Measurements from ENCODE around the gene DUSP6. TPM values are rescaled to one million over a fixed set of nuclear protein-coding genes. Genes with fewer than 3 reads are reported as not detected.

The DUSP6 gene, protein sequence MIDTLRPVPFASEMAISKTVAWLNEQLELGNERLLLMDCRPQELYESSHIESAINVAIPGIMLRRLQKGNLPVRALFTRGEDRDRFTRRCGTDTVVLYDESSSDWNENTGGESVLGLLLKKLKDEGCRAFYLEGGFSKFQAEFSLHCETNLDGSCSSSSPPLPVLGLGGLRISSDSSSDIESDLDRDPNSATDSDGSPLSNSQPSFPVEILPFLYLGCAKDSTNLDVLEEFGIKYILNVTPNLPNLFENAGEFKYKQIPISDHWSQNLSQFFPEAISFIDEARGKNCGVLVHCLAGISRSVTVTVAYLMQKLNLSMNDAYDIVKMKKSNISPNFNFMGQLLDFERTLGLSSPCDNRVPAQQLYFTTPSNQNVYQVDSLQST
- total RNA-seq: 10 to 100 TPM; 30.6 to 36.2 TPM

DNA sequence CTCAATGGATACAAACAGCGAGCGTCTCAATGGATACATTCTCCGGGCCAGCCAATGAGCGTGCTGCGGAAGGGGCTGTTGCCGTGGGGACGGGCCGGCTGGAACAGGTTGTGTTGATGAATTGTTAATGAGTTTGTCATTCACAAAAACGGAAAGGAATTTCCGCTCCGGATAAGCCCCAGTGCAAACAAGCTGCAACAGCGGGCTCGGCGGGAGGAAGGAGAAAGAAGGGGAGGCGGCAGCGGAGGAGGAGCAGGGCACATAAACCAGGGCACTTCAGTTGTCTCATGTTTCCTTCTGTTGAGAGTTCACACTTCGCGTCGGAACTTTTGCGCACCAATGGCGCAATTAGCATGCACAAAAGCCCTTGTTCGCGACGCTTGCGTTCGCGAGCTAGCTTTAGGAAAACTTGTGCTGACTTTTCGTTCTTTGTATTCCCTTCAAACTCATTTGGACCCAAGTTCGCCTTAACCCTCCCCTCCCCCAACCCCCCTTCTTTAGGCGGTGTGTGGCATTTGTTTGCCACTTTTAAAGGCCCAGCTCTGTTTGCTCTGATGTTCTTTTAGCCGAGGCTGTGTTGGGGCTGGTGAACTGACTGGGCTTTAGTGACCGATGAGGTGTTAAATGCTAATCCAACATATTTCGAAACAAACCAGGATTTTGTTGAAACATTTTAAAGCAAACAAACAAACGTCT is at the start of gene DUSP6:
Gene DUSP6 (minus strand): TSS at position 10 of the 696 bp plus-strand sequence. CDS start 462 bp downstream, outside the sequence.
- H3K4me3 ChIP-seq: peak within 1 kb of the TSS; percentile 44 to 70
- peaks cover 8% of the 10 kb centered on the region for H3K4me1 ChIP-seq (replicated peaks)
- under 1% methylated on average over 34 of the region's 34 CpGs for WGBS
- DNase-seq (ENCODE audit: low spot score): peak; percentile 97
- intact Hi-C loops (cut with DNase I): loop anchor here (5.0 kb wide), 1 partner anchor 65 kb away; no protein-coding TSS in a partner anchor
- peak within 1 kb of the TSS; percentile 90 to 95 for H3K27ac ChIP-seq
- H3K9me3 ChIP-seq: no peaks in the 10 kb centered on the region
- no peaks in the 10 kb centered on the region for H3K36me3 ChIP-seq
- TF ChIP-seq CTCF (IDR thresholded peaks at IDR 0.05) (peak in 1 of 4 experiments; percentile 12), POLR2AphosphoS5 (IDR thresholded peaks at IDR 0.05) (peak; percentile 96), POLR2A (IDR thresholded peaks at IDR 0.05) (peak; percentile 91)
- no peaks in the 10 kb centered on the region for H3K27me3 ChIP-seq (replicated peaks; ENCODE audit: insufficient read depth)

GRCh38 chr12:89401433-89402058 is 49.2 kb upstream of the DUSP6 start:
- H3K27ac ChIP-seq: no peak overlapping the region
- H3K36me3 ChIP-seq: no peaks in the 10 kb centered on the region
- 93% methylated on average over 3 of the region's 3 CpGs for WGBS
- no peak for TF ChIP-seq CTCF (IDR thresholded peaks at IDR 0.05)
- no peak for TF ChIP-seq POLR2AphosphoS5 (IDR thresholded peaks at IDR 0.05)
- TF ChIP-seq POLR2A (IDR thresholded peaks at IDR 0.05): no peak
- H3K9me3 ChIP-seq: no peaks in the 10 kb centered on the region
- no peaks in the 10 kb centered on the region for H3K4me1 ChIP-seq (replicated peaks)
- H3K27me3 ChIP-seq (replicated peaks; ENCODE audit: insufficient read depth): no peaks in the 10 kb centered on the region
- no peak overlapping the region for H3K4me3 ChIP-seq
- no peak for DNase-seq (ENCODE audit: low spot score)
- intact Hi-C loops (cut with DNase I): no loop called here

DNA sequence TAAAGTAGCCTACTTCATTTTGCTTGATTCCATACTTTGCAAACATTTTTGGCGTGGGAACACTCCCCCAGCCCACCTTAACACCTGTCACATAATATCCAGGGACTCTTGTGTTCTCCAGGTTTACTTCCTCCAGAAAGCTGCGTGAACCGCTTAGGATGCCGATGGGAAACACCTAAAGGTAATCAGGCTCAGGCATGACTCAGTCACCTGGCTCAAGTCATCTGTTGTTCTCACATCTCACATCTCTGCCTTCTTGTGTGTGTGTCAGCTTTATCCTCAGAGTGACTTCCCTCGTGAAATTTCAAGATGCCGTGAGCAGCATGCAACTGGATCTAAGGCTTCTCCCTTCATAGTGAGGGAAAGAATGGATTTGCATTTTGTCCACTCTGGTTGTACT is 48.1 kb upstream of the DUSP6 start:
- no peak overlapping the region for H3K27ac ChIP-seq
- H3K36me3 ChIP-seq: no peaks in the 10 kb centered on the region
- no peaks in the 10 kb centered on the region for H3K9me3 ChIP-seq
- 97% methylated on average over 6 of the region's 6 CpGs for WGBS
- no peaks in the 10 kb centered on the region for H3K4me1 ChIP-seq (replicated peaks)
- H3K27me3 ChIP-seq (replicated peaks; ENCODE audit: insufficient read depth): no peaks in the 10 kb centered on the region
- no peak for DNase-seq (ENCODE audit: low spot score)
- TF ChIP-seq POLR2AphosphoS5 (IDR thresholded peaks at IDR 0.05): no peak
- no peak for TF ChIP-seq CTCF (IDR thresholded peaks at IDR 0.05)
- TF ChIP-seq POLR2A (IDR thresholded peaks at IDR 0.05): no peak
- intact Hi-C loops (cut with DNase I): no loop called here
- H3K4me3 ChIP-seq: no peak overlapping the region

- Histone ChIP-seq H3K27ac (no peak overlapping the region), H3K9me3 (no peaks in the 10 kb centered on the region), H3K36me3 (no peaks in the 10 kb centered on the region), H3K4me3 (no peak overlapping the region), H3K27me3 (replicated peaks; ENCODE audit: insufficient read depth) (no peaks in the 10 kb centered on the region), H3K4me1 (replicated peaks) (no peaks in the 10 kb centered on the region)
- intact Hi-C loops (cut with DNase I): no loop called here
- DNase-seq (ENCODE audit: low spot score): no peak
- WGBS: 74% methylated on average over 4 of the region's 4 CpGs
- TF ChIP-seq POLR2A (IDR thresholded peaks at IDR 0.05) (no peak), CTCF (IDR thresholded peaks at IDR 0.05) (no peak), POLR2AphosphoS5 (IDR thresholded peaks at IDR 0.05) (no peak)
These were observed 43.4 kb upstream of the DUSP6 start for GRCh38 chr12:89395712-89396111.
